IPS-NIHi7 (cell line): Measurements from ENCODE around the gene CXorf38.
A peak's percentile ranks its signal among the peaks of the same experiment; 100 is the strongest.
"Not testable (repeated sequence)": the region's sequence is repeated elsewhere in the genome, so short reads cannot be mapped to it uniquely, and the experiment has no call there.

Experiments used
- DNase-seq: peaks from one replicate; pipeline ENCODE4 v3.0.0; 2012; ENCODE audit warnings: mixed read lengths; ENCODE audit errors: extremely low spot score

The CXorf38 gene

DNA sequence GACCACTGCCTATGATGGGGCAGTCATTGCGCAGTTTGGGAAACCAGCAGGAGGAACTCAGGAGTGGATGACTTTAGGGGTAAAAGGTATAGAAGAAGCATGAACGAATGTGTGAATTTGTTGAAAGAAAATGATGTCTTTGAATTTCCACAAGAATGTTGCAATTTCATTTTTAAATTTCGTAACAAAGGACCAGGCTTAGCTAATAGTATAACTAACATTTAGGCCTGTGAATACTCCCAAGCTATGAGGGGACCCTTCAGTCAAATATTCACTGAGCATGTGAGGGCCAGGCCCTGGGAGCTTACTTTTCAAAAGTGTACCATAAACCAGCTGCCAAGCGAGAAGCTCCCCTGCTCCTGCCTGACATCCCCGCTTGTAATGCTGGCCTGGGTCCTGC lies 18.9 kb downstream of the CXorf38 start:
- DNase-seq, result no peak

DNA sequence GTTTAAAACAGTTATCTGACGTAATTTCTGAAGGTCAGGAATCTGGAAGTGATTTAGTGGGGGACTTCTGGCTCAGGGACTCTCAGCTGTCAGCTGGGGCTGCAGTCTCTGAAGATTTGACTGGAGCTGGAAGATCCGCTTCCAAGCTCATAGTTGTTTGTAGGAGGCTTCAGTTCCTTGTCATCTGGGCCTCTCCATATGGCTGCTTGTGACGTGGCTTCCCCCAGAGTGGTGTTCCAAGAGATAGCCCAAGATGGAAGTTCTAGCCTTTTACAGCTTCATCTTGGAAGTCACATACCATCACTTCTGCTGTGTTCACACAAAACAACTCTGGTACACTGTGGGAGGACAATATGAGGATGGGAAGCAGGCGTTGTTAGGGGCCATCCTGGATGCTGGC lies 22.1 kb downstream of the CXorf38 start:
- DNase-seq, result no peak

DNA sequence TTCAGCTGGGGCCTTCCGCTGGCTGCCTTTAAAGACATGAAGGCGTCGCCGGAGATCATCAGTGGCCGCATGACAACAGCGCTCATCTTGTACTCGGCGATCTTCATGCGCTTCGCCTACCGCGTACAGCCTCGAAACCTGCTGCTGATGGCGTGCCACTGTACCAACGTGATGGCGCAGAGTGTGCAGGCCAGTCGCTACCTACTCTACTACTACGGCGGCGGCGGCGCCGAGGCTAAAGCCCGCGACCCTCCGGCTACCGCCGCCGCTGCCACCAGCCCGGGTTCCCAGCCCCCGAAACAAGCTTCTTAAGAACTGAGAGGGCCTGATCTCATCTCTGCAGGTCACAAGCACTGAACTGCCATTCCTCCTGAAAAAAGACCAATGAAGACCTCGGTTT lies 23.7 kb downstream of the CXorf38 start:
- no peak for DNase-seq

DNA sequence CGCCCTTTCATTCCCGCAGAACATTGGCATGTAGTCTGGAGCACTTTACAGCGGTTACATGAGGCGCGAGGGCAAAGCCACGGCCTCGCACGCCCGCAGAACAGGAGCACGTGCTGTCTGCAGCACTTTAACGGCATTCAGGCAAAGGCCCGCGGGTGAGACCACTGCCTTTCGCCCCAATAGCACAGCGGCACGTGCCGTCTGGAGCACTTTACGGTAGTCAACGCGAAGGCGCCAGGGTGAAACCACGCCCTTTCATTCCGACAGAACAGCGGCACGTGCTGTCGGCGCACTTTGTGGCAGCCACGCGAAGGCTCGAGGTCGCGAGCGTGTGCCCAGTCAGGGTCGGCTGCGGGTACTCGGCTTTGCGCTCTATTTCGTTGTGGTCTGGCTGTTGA lies 24.2 kb downstream of the CXorf38 start, which contains the start of gene MPC1L:
Gene MPC1L (plus strand): TSS at position 290 of the 398 bp plus-strand sequence. CDS start 138 bp downstream, outside the sequence.
- no peak for DNase-seq

DNA sequence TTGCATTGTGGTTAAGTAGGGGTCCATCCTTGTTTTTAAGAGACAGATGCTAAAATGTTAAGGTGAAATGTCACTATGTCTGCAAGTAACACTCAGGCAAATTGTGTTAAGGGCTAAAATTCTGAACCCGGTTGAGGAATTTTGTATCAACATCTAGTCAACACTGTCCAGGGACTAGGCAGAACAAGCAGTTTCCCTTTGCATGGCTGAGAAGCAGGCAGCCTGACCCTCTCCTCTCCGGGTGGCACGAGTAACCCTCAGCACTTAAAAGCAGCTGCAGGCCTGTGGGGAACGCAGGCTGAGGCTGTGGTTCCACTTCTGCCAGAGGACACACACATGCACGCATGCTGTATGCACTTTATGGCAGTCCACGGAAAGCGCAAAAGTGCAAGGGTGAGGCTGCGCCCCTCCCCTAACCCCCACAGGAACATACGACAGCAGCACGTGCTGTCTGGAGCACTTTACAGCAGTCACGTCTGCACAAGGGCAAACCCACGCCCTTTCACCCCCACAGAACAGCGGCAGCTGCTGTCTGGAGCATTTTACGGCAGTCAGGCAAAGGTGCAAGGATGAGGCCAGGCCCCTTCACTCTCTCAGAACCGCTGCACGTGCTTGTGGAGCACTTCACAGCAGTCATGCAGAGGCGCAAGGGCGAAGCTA lies 24.8 kb downstream of the CXorf38 start:
- DNase-seq, result no peak

DNA sequence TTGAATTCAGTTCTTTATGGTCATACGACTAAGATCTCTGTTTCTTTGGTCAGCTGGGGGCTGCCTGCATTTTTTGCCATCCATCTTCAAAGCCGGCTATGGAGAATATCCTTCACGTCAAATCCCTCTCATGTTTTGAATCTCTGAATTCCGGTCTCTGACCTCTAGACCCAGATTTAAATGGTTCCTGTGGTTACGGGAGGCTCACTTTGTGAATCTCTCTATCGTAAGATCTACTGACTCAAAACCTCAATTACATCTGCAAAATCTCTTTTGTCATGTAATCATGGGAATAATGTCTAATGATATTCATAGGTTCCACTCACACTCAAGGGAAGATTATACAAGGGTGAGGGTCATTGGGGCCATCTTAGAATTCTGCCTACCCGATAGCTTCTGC lies 29.8 kb downstream of the CXorf38 start:
- no peak for DNase-seq

DNA sequence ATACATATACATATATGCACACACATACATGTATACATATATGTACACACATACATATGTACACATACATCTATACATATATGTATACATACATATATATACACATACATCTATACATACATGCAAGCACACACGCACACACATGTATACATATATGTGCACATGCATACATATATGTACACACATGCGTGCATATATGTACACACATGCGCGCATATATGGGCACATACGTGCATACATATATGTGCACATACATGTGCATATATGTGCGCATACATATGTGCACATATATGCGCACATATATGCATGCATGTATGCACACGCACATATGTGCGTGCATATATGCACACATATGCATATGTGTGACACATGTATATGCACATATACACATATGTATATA lies 31.4 kb downstream of the CXorf38 start:
- DNase-seq, result no peak

DNA sequence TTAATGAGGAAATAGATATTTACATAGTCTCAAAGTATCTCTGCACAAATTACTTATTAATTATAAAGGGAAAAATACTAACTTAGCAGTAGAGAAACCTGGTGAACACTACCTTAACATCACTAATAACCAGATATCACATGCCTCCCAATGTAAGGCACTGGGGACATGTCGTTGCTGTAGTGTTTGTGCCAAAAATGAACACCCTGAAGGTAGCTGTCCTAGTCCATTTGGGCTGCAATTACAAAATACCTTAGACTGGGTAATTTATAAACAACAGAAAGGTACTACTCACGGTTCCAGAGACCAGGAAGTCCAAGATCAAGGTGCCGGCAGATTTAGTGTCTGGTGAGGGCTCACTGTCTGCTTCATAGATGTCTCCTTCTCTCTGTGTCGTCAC lies 34.9 kb downstream of the CXorf38 start:
- DNase-seq, result no peak

DNA sequence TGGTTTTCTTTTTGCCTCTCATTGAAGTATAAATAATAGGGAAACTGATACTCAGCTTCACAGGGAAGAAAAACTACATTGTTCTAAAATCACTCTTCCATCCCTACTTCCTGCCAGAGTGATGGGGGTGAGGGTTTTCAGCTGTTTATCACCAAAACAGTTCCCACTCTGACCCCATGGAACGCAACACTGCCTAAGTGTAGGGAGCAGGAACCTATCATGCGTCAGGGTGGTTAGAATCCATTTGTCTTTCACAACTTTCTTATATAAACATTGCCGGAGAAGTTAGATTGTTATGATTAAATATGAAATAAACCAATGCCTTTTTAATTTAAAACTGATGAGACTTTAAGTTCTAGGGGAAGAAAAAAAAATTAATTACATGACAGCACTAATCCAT lies 40.0 kb downstream of the CXorf38 start:
- DNase-seq, result no peak

DNA sequence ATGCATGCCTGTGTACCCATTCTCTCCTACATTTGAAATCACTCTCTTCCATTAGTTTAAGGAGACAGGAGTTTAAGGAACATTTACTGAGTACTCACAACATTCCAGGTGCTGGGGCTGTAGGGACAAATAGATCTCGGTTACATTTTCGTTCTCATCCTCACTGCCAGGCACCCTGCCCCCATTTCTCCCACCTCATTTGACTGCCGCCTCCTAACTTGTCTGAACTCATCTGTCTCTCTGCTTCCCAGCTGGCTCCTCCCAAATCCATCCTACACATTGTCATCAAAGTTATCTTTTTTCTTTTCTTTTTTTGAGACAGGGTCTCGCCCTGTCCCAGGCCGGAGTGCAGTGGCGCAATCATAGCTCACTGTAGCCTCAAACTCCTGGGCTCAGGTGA lies 43.9 kb downstream of the CXorf38 start:
- no peak for DNase-seq

DNA sequence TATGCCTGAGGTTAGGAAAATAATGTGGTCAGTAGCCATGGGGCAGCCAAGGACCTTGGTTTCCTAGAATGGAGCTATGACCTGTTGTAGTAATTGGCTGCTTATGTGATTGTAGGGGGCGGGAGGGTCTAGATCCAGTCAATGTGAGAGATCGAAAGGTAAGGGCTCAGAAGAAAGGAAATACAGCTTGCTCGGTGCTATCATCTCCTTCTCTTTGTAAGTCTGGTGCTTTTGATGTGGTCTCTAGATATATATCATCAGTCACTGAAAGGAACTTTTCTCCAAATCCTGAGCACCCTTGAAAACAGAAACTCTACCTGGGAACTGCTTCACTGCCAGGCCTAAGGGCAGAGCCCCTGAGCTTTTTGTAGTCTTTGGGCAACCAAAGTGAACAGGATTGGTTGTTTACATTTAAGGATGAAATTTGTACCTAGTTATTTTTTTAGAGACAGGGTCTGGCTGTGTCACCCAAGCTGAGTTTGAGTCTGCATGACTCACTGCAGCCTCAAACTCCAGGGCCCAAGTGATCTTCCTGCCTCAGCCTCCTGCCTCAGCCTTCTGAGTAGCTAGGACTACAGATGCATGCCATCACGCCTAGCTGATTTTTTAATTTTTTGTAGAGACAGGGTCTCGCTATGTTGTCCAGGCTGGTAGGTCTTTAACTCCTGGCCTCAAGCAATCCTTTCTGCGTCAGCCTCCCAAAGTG lies 57.6 kb downstream of the CXorf38 start:
- not testable (repeated sequence) for DNase-seq

DNA sequence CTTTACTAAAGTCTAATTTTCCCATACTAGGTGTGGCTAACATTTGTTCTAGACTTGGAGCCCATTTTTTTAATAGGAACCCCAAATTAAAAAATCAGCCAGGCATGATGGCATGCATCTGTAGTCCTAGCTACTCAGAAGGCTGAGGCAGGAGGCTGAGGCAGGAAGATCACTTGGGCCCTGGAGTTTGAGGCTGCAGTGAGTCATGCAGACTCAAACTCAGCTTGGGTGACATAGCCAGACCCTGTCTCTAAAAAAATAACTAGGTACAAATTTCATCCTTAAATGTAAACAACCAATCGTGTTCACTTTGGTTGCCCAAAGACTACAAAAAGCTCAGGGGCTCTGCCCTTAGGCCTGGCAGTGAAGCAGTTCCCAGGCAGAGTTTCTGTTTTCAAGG lies 59.7 kb downstream of the CXorf38 start:
- DNase-seq, result not testable (repeated sequence)

DNA sequence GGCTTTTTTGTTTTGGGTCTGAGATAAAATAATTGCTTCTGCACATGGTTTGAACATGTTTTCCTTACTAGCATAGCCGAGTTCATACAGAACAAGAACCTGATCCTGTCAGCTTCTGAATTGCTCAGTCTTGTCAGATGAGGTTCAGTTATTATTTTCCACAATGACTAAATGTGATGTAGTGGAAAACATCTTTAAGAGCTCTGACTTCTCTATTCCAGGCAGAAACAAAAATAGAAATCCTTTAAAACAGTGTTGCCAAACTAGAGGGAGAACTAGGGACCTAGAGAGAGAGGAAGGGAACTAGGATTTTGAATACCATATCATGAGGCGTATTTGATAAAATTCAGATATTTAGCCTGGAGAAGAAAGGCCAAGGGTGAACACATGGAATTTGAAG lies 64.5 kb downstream of the CXorf38 start:
- DNase-seq, result no peak

DNA sequence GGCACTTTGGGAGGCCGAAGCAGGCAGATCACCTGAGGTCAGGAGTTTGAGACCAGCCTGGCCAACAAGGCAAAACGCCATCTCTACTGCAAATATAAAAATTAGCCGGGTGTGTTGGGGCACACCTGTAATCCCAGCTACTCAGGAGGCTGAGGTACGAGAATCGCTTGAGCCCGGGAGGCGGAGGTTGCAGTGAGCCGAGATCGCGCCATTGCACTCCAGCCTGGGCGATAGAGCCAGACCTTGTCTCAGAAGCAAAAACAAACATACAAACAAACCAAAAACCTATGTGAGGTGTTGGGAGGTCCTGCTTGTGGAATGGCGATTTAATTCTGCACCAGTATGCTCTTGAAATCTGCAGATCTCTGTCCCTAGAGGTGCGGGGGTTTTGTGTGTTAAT lies 65.2 kb downstream of the CXorf38 start:
- DNase-seq, result not testable (repeated sequence)

DNA sequence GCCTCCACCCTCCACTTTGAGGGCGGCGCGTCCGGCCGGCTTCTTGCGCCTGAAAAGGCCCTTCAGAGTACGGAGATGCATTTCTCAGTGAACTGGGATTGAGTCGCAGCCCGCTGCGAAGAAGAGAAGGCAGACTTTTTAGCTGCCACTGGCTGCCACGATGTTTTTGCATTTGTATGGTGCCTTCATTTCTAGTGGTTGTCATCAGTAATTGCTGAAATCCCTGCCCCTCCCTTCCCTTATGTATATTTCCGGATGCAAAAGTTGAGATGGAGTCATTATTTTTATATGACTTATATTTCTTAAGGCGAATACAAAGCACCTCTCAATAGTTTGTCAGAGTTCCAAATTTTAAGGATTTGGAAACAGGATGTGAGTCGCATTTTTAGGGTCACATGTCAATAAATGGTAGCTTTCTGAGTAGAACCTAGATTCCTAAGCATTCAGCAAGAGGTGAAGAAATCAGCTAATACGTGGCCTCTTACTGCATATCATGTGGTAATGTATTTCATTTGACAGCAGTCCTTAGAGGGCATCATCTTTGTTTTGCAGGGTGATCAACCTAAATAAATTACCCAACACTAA lies 65.9 kb downstream of the CXorf38 start:
- DNase-seq, result no peak

DNA sequence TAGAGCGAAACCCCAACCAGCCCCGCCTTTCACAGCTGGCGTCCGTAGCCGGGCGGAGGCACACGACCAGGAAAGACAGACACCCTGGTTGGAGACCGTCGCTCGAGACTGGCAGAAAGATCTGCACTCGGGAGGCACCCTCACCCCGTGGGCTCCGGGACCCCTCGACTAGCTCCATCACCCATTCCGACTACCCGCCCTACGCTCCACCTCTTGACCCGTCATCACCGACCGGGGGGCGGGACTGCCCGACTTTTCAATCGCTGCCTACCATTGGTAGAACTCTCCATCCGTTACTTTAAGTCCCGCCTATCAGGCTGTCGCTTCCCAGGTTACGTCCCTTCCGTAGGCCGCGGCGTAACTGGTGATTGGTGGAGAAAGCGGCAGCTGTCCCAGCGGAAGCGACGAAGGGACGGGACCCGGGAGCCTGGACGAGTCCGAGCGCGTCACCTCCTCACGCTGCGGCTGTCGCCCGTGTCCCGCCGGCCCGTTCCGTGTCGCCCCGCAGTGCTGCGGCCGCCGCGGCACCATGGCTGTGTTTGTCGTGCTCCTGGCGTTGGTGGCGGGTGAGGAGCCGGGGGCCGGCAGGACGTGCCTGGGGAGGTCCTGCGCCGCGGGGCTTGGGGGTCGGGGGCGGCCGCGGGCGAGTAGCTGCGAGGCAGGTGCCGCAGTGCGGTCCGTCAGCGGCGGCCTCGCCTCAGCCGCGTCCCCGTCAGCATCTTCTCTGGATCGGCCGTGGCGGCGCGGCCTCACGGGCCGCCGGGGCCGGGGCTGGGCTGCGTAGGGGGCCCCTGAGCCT lies 66.6 kb downstream of the CXorf38 start, which contains the start of gene ATP6AP2:
Gene ATP6AP2 (plus strand): TSS at position 434 of the 799 bp plus-strand sequence. CDS start 96 bp downstream, at position 530.
- DNase-seq, result peak; percentile 88

DNA sequence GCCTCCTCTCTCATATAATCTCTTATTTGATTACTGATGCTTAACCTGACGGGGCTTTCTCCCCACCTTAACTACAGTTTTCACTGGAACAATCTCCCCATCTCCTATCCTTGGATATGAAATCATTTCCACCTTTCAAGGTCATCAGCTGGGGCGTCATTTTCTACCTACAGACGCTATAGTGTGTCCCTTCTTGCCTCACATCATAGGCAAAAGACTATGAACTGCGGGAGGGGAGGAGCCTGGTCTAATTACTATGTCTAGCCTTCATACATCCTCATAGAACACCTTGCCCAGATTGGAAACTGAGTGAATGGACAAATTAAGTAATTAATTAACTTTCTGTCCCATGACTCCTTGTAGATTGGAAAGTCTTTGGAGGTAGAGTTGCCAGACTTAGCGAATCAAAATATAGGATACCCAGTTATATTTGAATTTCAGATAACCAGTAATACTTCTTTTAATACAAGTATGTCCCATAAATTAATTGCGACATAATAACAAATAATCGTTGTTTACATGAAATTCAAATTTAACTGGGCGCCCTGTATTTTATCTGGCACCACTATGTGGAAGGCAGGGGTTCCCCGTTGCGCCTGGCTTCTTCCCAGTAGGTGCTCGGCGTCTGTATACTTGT lies 67.3 kb downstream of the CXorf38 start:
- no peak for DNase-seq

DNA sequence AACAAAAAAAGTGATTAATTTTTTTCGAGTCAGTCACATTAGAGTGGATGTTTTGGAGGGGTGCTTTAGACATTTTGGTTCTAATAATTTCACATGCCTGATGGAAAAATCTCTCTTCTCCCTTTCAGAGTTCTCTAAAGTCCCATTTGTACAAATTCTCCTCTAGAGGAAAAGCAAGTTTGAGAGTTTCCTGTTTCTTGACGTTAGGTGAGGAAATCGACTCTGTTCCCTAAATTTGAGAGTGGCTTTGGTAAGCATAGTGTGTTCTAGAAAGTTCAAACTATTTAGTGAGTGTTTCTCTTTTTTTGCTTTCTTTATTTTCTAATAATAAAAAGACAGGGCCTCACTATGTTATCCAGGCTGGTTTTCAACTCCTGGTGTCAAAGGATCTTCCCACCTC lies 68.2 kb downstream of the CXorf38 start:
- no peak for DNase-seq

DNA sequence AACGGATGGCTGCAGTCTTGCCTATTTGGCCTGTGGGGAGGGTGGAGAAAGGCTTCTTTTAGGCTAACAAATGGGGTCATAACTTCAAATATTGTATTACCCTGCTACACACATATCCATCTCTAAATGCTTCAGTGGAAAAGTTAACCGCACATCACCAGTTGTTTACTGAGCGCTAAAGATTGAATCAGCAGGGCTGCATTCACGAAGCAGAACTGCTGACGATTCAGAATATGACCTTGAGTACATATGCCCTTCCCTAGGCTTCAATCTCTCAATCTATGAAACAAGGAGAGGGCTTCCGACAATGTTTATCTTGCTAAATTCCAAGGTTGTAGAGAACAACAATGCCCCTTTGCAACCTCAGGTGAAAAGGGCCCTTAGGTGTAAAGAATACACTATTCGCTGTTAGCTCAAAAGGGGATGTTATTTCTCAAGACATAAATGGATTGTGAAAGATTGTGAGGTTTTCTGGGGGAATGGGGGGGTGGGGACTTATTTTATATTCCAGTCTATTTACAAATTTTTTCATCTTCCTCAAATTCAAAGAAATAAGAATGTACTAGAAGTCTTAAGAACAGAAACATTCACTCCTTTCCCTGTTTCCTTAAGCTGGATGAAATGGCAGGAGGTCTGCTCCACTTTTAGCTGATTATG lies 69.2 kb downstream of the CXorf38 start:
- DNase-seq, result no peak
